Stimulated activated memory B cell treated with anti-CD40 and anti-IgM and Interleukin-4, amounts not matched to agents 10 μg/mL and 1 μg/mL and 100 μg/mL, for 72 hours (primary cell): Measurements from ENCODE around the gene NAPSA.

ENCODE experiments used
- ATAC-seq: fragments of 150-1000 bp; cut with Tn5 transposase; 2 replicates; pipeline ENCODE4 v1.10.0; 2021
- H3K27ac Mint-ChIP-seq: one replicate; pipeline ENCODE4 v1.8.0; 2022; ENCODE audit warnings: mild to moderate bottlenecking, mixed read lengths
- H3K27me3 Mint-ChIP-seq: one replicate; pipeline ENCODE4 v1.8.0; 2022; ENCODE audit warnings: mixed read lengths
- H3K36me3 Mint-ChIP-seq: one replicate; pipeline ENCODE4 v1.8.0; 2022; ENCODE audit warnings: mixed read lengths
- H3K4me1 Mint-ChIP-seq: one replicate; pipeline ENCODE4 v1.8.0; 2022; ENCODE audit warnings: mixed read lengths
- H3K4me3 Mint-ChIP-seq: one replicate; pipeline ENCODE4 v1.8.0; 2022; ENCODE audit warnings: mild to moderate bottlenecking, moderate library complexity, mixed read lengths
- H3K9me3 Mint-ChIP-seq: one replicate; pipeline ENCODE4 v1.8.0; 2022; ENCODE audit warnings: mixed read lengths

The NAPSA gene

DNA sequence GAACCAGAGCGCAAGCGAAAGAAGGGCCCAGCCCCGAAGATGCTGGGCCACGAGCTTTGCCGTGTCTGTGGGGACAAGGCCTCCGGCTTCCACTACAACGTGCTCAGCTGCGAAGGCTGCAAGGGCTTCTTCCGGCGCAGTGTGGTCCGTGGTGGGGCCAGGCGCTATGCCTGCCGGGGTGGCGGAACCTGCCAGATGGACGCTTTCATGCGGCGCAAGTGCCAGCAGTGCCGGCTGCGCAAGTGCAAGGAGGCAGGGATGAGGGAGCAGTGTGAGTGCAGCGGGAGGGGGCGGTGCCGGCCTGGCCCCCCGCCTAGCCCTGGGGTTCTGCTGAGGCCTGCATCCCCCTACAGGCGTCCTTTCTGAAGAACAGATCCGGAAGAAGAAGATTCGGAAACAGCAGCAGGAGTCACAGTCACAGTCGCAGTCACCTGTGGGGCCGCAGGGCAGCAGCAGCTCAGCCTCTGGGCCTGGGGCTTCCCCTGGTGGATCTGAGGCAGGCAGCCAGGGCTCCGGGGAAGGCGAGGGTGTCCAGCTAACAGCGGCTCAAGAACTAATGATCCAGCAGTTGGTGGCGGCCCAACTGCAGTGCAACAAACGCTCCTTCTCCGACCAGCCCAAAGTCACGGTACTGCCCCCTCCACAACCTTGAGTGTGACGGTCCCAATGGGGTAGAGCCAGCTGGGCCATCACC lies 12.9 kb upstream of the NAPSA start:
- H3K27ac Mint-ChIP-seq, result no peak overlapping the region
- H3K4me3 Mint-ChIP-seq, result peak overlapping the region; percentile 40
- no peak for ATAC-seq
- no peaks in the 10 kb centered on the region for H3K9me3 Mint-ChIP-seq
- H3K27me3 Mint-ChIP-seq, result no peaks in the 10 kb centered on the region
- peaks cover 39% of the 10 kb centered on the region for H3K4me1 Mint-ChIP-seq
- peaks cover 49% of the 10 kb centered on the region for H3K36me3 Mint-ChIP-seq

DNA sequence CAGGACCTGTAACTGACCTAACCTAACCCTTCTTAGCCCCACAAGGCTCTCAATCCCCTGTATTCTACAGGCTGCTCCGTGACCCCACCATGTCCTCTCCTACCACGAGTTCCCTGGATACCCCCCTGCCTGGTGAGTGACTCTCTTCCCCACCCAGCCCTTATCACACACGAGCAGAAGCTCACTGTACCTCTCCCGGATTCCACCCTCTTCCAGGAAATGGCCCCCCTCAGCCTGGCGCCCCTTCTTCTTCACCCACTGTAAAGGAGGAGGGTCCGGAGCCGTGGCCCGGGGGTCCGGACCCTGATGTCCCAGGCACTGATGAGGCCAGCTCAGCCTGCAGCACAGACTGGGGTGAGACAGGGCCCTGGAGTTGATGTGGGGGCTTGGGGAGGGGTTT lies 12.1 kb upstream of the NAPSA start:
- Mint-ChIP-seq H3K27ac (peak overlapping the region; percentile 99), H3K4me1 (peaks cover 36% of the 10 kb centered on the region), H3K9me3 (no peaks in the 10 kb centered on the region), H3K27me3 (no peaks in the 10 kb centered on the region), H3K4me3 (peak overlapping the region; percentile 100), H3K36me3 (peaks cover 49% of the 10 kb centered on the region)
- ATAC-seq, result no peak

DNA sequence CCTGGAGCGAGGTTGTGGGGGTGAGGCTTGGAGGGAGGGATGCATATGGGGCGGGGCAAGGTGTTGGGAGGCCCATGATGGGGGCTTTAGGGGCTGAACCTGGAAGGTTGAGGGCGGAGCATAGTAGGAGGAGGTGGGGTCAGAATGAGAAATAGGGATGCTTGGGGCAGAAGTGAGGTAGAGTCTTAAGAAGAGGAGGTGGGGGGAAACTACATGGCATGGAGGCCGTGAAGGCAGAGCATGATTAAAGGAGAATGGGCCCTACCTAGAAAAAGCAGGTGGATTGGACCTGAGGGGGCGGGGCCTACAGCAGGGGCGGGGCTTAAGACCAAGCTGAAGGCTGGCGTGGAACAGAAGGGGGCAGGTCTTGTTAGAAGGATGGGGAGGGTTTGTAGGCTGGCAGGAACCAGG lies 11.6 kb upstream of the NAPSA start:
- peak; percentile 54 for ATAC-seq
- H3K9me3 Mint-ChIP-seq, result no peaks in the 10 kb centered on the region
- H3K36me3 Mint-ChIP-seq, result peaks cover 49% of the 10 kb centered on the region
- peaks cover 36% of the 10 kb centered on the region for H3K4me1 Mint-ChIP-seq
- H3K4me3 Mint-ChIP-seq, result peak overlapping the region; percentile 100
- peak overlapping the region; percentile 99 for H3K27ac Mint-ChIP-seq
- no peaks in the 10 kb centered on the region for H3K27me3 Mint-ChIP-seq

DNA sequence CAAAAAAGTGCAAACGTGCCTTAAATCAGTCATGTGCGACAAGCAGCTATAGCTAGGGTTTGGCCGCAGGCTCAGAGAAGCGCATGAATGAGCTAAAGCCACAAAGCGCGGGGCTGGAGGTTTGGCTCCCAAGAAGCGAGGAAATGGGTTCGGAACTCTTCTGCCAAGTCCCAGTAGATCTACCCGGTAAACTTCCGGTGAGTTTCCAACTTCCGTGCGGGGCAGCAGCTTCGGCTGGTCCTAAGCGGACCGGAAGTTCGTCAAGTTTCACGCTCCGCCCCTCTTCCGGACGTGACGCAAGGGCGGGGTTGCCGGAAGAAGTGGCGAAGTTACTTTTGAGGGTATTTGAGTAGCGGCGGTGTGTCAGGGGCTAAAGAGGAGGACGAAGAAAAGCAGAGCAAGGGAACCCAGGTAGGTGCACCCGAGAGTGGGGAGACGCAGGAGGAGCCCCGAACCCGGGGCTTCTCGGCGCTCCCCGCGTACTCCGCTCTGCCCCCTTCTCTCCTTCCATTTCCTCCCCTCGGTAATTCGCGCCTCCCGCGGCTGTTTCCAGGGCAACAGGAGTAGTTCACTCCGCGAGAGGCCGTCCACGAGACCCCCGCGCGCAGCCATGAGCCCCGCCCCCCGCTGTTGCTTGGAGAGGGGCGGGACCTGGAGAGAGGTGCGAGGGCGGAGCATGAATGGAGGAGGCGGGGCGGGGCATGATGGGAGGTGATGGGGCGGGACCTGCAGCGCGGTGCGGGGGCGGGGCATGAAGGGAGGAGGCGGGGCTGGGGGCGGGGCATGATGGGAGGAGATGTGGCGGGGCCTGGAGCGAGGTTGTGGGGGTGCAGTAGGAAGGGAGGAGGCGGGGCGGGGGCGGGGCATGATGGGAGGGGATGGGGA lies 11.0 kb upstream of the NAPSA start, which contains the start of gene NR1H2:
TSS of gene NR1H2 (plus strand) at position 292 of the 885 bp plus-strand sequence. CDS start 1,149 bp downstream, outside the sequence.
- H3K4me3 Mint-ChIP-seq, result peak within 1 kb of the TSS; percentile 100
- peaks cover 47% of the 10 kb centered on the region for H3K36me3 Mint-ChIP-seq
- no peaks in the 10 kb centered on the region for H3K9me3 Mint-ChIP-seq
- no peaks in the 10 kb centered on the region for H3K27me3 Mint-ChIP-seq
- peak; percentile 97 for ATAC-seq
- H3K27ac Mint-ChIP-seq, result peak within 1 kb of the TSS; percentile 99
- peaks cover 36% of the 10 kb centered on the region for H3K4me1 Mint-ChIP-seq

DNA sequence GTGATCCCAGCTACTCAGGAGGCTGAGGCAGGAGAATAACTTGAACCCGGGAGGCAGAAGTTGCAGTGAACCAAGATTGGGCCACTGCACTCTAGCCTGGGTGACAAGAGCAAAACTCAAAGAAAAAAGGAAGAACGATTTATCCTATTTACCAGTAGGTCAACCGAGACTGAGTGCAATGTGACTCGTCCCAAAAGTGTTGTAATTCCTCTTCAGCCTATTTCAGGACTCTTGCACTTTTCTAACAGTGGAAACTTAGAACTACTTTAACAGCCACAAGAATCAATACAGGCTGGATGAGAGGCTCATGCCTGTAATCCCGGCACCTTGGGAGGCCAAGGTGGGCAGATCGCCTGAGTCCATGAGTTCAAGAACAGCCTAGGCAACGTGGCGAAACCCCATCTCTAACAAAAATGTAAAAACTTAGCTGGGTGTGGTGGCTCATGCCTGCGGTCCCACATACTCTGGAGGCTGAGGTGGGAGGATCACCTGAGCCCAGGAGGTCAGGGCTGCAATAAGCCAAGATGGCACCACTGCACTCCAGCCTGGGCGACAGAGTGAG lies 6.6 kb upstream of the NAPSA start:
- no peak overlapping the region for H3K4me3 Mint-ChIP-seq
- H3K36me3 Mint-ChIP-seq, result peaks cover 8% of the 10 kb centered on the region
- ATAC-seq, result no peak
- H3K27me3 Mint-ChIP-seq, result no peaks in the 10 kb centered on the region
- no peaks in the 10 kb centered on the region for H3K9me3 Mint-ChIP-seq
- no peak overlapping the region for H3K27ac Mint-ChIP-seq
- peaks cover 32% of the 10 kb centered on the region for H3K4me1 Mint-ChIP-seq

DNA sequence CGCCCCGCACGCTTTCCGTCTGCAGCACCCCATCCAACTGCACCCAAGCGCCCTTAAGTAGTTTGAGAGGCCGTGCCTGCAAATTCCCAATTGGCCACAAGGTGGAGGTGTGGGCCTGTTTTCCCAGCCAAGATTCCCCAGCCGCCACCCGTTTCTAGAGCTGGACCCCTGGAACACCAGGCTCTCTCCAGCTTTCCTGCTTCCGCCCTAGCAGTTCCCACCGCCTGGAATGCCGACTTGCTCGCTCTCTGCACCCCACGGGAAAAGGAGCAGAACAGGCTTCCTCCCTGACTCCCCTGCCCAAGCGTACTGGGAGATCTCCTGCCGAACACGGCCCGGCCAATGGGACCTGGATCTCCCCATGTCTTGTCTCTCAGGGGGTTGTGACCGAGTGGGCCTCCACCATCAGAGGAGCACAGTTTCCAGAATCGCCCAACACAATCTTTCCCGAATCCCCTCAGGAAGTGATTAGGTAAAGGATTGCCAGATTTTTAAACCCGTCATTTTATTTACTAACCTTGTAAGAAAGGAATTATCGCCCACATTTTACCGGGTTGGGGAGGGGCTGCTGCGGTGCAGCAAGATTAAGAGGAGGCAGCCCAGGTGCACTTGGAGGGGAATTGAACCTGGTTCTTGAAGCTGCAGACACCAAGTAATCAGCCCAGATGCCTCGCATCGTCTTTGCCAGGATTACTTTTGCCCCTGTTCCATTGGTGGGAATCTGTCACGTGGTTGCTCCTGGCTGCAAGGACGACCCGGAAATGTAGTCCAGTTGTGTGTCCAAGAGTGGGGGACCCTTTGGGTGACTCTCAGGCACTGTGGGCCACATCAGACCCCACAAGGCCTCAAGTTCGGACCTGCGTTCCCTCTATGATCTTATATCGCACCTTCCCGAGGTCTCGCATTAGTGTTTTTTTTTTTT lies 3.5 kb upstream of the NAPSA start:
- H3K9me3 Mint-ChIP-seq, result no peaks in the 10 kb centered on the region
- peak overlapping the region; percentile 87 for H3K27ac Mint-ChIP-seq
- peak; percentile 83 for ATAC-seq
- H3K27me3 Mint-ChIP-seq, result no peaks in the 10 kb centered on the region
- peak overlapping the region; percentile 91 for H3K4me3 Mint-ChIP-seq
- H3K36me3 Mint-ChIP-seq, result no peaks in the 10 kb centered on the region
- peaks cover 45% of the 10 kb centered on the region for H3K4me1 Mint-ChIP-seq

DNA sequence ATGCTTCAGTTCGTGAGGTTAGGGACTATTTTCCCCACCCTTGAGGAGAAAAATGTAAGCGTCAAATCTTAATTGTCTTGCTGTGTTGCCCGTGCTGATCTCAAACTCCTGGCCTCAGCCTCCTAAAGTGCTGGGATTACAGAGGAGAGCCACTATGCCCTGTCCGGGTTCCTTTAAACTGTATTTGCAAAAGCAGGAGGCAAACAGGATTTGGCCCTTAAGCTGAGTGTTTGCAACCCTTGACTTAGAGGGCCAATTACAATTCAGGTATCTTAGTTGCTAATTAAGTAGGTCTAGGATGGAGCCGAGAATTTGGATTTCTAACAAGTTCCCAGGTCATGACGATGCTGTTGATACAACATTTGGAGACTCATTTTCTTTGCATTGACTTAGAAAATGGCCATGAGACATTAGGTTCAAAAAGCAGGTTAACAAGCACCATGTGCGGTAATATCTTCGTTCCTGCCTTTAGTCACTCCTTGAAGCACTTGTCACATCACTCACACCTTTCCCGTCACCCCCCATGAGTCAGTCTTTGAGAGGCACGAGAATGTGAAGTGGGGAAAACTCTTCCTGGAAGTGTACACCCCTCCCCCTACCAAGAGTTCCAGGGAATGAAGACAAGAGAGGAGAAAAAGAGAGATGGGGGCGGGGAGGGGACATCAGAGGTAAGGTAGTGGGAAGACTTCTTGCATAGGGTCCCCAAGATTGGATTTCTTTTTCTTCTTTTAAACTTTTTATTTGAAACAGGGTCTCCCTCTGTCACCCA lies 2.6 kb downstream of the NAPSA start:
- Mint-ChIP-seq H3K27me3 (no peaks in the 10 kb centered on the region), H3K27ac (peak overlapping the region; percentile 22), H3K4me3 (no peak overlapping the region), H3K9me3 (peaks cover 5% of the 10 kb centered on the region), H3K4me1 (peaks cover 79% of the 10 kb centered on the region), H3K36me3 (peaks cover 10% of the 10 kb centered on the region)
- ATAC-seq, result no peak

DNA sequence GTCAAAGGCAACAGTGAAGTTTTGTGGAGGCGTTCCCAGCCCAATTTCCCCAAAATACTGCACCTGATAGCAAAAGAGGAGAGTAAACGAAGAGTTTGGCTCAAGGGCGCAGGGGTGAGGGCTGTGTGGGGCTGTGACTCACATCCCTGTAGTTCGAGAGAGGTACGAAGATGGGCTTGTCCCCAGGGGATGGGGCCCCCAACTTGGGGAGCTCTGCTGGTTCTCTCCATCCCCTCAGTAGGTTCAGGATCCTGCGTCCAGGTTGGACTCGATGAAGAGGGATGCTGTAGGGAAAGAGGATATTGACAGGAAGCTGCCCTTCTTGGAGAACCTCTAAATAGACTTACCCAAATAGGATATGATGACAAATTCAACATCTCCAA lies 3.4 kb downstream of the NAPSA start:
- Mint-ChIP-seq H3K36me3 (peaks cover 10% of the 10 kb centered on the region), H3K27me3 (no peaks in the 10 kb centered on the region), H3K9me3 (peaks cover 5% of the 10 kb centered on the region), H3K4me1 (peaks cover 80% of the 10 kb centered on the region), H3K4me3 (no peak overlapping the region), H3K27ac (peak overlapping the region; percentile 50)
- ATAC-seq, result no peak

DNA sequence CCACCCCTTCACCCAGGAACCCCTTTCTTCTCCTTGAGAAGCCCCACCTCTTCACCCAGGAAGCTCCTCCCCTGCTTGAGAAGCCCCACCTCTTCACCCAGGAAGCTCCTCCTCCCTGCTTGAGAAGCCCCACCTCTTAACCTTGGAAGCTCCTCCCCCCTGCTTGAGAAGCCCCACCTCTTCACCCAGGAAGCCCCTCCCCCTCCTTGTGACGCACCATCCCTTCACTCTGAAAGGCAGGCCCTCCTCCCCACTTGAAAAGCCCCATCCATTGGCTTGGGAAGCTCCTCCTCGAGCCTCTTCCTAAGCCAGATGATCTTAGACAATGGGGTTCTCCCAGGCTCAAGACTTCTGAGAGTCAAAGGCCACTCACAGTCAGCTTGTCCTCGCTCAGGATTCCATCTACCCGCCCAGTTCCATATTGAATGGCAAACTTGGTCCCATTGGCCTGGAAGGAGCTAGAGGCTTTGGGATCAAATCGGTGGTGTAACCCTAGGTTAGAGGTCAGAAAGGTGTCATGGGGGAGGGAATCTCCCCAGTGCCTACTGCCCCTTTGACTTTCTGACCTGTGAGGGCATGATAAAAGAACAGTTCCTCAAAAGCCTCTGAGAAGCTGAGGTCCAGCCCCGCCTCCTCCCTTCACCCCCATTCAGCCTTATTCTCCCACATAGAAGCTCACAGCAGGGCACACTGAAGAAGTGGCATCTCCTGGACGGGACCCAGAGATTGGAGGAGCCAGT lies 4.0 kb downstream of the NAPSA start:
- Mint-ChIP-seq H3K9me3 (peaks cover 5% of the 10 kb centered on the region), H3K27me3 (no peaks in the 10 kb centered on the region), H3K36me3 (peaks cover 10% of the 10 kb centered on the region), H3K27ac (peak overlapping the region; percentile 50), H3K4me1 (peaks cover 85% of the 10 kb centered on the region), H3K4me3 (no peak overlapping the region)
- ATAC-seq, result no peak

DNA sequence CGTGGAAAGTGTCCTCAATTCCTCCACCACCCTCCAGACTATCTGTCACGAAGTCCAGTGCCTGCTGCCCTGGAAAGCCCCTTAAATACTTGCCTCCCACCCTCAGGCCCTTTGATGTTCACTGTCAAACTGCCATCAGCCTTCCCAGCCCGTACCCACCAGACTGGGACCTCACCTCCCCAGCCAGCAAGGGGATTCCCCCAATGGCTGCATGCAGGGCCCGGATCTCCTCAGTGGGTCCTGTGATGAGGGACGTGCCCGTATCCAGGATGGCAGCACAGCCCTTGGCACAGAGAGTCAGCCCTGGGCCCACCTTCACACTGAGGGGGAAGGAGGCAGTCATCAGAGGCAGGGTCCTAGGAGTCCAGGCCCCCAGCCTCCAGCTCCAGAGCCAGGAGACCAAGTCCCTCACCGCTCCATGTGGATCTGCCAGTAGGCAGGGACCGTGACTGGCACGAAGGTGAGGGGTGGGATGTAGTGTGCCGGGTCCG lies 6.1 kb downstream of the NAPSA start:
- peak overlapping the region; percentile 100 for H3K27ac Mint-ChIP-seq
- H3K27me3 Mint-ChIP-seq, result no peaks in the 10 kb centered on the region
- peaks cover 10% of the 10 kb centered on the region for H3K36me3 Mint-ChIP-seq
- peaks cover 67% of the 10 kb centered on the region for H3K4me1 Mint-ChIP-seq
- peaks cover 5% of the 10 kb centered on the region for H3K9me3 Mint-ChIP-seq
- no peak for ATAC-seq
- peak overlapping the region; percentile 97 for H3K4me3 Mint-ChIP-seq

DNA sequence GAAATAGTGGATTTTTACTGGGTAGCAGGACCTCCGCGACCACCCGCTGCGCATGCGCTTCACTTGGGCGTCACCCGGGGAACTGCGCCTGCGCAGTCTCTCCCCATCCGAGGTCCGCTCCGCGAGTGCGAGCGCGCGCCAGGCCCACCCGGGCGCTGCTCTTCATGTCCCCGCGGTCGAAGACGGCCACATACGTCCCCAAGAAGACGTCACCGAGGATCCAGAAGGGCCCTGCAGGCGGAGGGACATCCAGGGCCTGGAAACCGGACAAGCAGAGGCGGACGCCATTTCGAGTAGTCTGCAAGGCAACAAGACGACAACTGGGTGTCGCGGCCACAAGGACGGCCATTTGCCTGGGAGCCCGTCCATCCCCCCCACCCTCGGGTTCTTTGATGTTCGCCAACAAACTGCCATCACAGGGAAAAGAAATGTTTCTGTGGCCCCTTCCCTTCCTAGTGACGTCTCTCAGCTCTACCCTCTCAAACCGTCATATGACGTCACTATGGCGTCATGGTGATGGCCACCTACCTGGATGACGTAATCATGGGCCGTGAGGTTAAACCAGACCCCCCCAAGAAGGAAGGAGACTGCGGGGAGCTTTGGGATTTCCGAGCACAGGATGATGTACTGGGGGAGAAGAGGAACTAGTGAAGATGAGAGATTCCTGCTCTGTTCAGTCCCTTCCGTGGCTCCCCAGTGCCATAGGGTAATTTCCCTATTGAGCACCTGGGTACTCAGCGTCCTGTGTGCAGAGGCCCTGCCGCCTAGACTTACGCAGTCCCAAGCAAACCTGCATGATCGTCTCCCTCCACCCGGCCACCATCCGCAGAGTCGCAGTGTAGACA lies 6.7 kb downstream of the NAPSA start:
- peak overlapping the region; percentile 97 for H3K4me3 Mint-ChIP-seq
- H3K9me3 Mint-ChIP-seq, result peaks cover 5% of the 10 kb centered on the region
- peaks cover 10% of the 10 kb centered on the region for H3K36me3 Mint-ChIP-seq
- ATAC-seq, result peak; percentile 61
- H3K27me3 Mint-ChIP-seq, result no peaks in the 10 kb centered on the region
- peaks cover 62% of the 10 kb centered on the region for H3K4me1 Mint-ChIP-seq
- H3K27ac Mint-ChIP-seq, result peak overlapping the region; percentile 100

DNA sequence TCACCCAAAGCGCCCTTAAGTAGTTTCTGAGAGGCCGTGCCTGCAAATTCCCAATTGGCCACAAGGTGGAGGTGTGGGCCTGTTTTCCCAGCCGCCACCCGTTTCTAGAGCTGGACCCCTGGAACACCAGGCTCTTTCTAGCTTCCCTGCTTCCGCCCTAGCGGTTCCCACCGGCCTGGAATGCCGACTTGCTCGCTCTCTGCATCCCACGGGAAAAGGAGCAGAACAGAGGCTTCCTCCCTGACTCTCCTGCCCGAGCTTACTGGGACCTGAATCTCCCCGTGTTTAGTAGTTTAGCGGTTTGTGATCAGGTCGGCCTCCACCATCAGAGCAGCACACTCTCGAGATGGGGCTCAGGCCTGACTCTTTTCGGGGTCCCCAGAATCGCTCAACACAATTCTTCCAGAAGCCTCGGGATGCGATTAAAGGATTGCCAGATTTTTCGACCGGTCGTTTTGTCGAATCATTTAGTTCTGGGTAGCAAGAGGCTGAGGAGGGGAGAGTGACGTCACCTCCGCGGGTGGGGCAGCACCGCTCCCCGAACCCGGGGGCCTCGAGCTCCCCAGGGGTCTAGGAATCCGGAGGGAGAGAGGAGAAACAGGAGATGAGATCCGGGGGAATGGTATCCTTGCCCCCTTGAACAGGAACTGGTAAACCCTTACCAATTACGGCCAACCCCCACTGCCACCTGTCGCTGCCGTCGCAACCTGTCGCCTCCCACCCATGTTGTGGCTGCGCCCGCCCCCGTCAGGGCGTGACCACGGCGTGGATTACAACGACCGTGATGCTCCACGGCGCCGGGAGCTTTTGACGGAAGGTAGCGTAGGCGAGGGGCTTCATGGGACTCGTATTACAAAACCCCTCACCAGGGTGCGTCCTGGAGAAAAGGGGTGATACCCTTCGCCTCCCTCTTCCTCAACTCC lies 8.0 kb downstream of the NAPSA start:
- Mint-ChIP-seq H3K4me1 (peaks cover 53% of the 10 kb centered on the region), H3K36me3 (peaks cover 10% of the 10 kb centered on the region), H3K9me3 (peaks cover 5% of the 10 kb centered on the region), H3K4me3 (peak overlapping the region; percentile 97), H3K27me3 (no peaks in the 10 kb centered on the region), H3K27ac (peak overlapping the region; percentile 100)
- peak; percentile 89 for ATAC-seq
